Right ventricle myocardium inferior (tissue), 1 donor: ENCODE data around the gene GSTCD. TPM values are rescaled to one million over a fixed set of nuclear protein-coding genes. Genes with fewer than 3 reads are reported as not detected.
"Not testable (repeated sequence)": the region's sequence is repeated elsewhere in the genome, so short reads cannot be mapped to it uniquely, and the experiment has no call there.

ENCODE experiments used
- ATAC-seq: fragments of 200-7000 bp; cut with Tn5 transposase; one replicate; pipeline ENCODE4 v1.9.1; 2020; ENCODE audit warnings: mild to moderate bottlenecking, moderate library complexity
- DNase-seq: peaks from one replicate; pipeline ENCODE4 v3.0.0; 2021; ENCODE audit errors: missing footprints
- intact Hi-C: fragments of 100-400 bp; cut with DNase I; formaldehyde crosslinking; loops from one replicate; pipeline ENCODE4 v1.11.0; 2022
- total RNA-seq: library from RNA; stranded (reverse); fragmentation: NEBNext Ultra II Directional; extraction: Animal tissue kit (Norgen Biotek cat#: 25700); gene quantifications from one replicate; pipeline ENCODE4 v1.2.1, GENCODE V29; 2021
- donor health status: DM: no; HTN: yes; CAD: no; lungs with severe emphysema.

The GSTCD gene
- total RNA-seq, 1 donor from 2014 or later: 3.8 TPM

DNA sequence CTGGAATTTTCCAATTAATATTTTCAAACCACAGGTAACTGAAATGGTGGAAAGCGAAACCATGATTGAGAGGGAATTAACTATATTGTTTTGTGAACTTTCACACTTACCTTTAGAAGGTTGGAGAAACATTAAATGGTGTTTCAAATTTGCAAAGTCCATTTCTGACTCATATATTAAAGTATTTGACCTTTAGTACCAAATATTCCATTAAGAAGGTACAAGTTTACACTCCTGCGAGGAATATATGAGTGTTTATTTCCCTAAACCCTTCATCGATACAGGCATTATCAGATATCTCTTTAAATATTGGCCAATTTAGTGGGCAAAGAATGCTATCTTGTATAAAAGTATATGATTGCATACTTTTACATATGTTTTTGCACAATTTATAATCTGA lies 142.6 kb downstream of the GSTCD start:
- DNase-seq (no peak), ATAC-seq (no peak)
- intact Hi-C loops: no loop called here

DNA sequence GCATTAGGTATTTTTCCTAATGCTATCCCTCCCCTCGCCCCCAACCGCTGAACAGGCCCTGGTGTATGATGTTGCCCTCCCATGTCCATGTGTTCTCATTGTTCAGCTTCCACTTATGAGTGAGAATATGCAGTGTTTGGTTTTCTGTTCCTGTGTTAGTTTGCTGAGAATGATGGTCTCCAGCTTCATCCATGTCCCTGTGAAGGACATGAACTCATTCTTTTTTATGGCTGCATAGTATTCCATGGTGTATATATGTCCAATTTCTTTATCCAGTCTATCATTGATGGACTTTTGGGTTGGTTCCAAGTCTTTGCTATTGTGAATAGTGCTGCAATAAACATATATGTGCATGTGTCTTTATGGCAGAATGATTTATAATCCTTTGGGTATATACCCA lies 143.6 kb downstream of the GSTCD start:
- intact Hi-C loops, DNase-seq, ATAC-seq: not testable (repeated sequence)

DNA sequence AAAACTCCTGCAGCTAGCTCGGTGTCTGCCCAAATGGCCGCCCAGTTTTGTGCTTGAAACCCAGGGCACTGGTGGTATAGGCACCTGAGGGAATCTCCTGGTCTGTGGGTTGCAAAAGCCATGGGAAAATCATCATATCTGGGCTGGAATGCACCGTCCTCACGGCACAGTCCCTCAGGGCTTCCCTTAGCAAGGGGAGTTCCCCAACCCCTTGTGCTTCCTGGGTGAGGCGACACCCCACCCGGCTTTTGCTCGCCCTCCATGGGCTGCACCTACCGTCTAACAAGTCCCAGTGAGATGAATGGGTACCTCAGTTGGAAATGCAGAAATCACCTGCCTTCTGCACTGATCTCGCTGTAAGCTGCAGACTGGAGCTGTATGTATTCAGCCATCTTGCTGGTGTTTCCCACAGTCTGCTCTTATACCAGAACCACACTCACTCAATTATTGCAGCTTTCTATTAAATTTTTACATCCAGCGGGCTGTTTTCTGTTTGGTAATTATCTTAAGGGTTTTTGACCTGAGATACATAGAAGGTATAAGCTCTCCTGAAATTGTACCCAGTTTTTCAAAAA lies 150.0 kb downstream of the GSTCD start:
- intact Hi-C loops: no loop called here
- DNase-seq (no peak), ATAC-seq (no peak)

- ATAC-seq (no peak), DNase-seq (no peak)
- intact Hi-C loops: no loop called here
These were observed 150.6 kb downstream of the GSTCD start for GRCh38 chr4:105859233-105859632.

DNA sequence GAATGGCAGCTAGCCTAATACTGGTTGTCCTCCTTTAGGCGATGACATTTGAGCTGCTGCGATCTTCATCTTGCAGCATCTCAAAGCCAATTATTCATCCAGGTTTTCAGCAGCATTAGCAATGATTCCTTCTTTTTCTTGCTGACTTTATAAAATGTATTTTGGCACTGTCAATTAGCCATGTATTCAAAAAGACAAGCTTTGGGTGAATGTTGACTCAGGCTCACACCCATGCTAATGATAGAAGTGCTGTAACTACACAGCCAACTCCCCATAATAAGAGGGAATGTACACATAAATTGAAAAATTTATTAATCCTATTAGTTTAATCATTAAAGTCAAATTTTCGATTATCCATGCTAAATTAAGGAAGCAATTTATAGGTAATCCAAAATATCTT lies 162.4 kb downstream of the GSTCD start:
- intact Hi-C loops: no loop called here
- DNase-seq (no peak), ATAC-seq (no peak)

DNA sequence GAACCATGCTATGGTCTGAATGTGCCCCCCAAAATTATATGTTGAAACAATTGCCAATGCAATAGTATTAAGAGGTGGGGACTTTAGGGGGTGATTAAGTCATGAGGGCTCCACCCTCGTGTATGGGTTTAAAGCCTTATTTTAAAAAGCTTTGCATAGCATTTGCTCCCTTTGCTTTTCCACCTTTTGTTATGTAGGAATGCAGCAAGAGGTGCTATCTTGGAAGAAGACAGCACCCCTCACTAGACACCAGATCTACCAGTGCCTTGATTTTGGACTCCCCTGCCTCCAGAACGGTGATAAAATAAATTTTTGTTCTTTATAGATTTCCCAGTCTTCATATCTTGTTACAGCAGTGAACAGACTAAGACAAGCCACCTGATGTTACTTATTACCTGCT lies 163.4 kb downstream of the GSTCD start:
- DNase-seq (no peak), ATAC-seq (no peak)
- intact Hi-C loops: no loop called here

GRCh38 chr4:105875233-105875632 lies 166.6 kb downstream of the GSTCD start:
- no peak for DNase-seq
- peak; percentile 59 for ATAC-seq
- intact Hi-C loops: no loop called here

- ATAC-seq (no peak), DNase-seq (no peak)
- intact Hi-C loops: no loop called here
These were observed 170.1 kb downstream of the GSTCD start for GRCh38 chr4:105878668-105879067.

DNA sequence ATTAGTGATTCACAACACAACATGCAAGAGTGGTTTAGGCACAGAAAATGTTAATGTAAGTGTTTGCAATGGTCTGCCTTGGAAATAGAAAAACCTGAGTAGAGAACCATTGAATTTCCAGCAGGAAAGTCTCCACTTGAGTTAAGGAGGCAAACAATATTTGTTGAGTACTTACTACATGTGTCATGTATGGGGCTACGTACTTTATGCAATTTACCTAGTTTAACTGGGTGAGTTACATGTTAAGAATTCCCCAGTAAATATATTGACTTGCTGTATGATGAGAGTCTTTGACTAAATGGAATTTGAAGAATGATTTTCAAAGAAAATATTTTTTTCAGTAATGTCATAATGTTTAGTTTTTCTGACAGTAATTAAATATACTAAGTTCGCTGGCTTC lies 178.9 kb downstream of the GSTCD start:
- DNase-seq (no peak), ATAC-seq (no peak)
- intact Hi-C loops: no loop called here

- ATAC-seq (peak; percentile 68), DNase-seq (no peak)
- intact Hi-C loops: loop anchor here (10.0 kb wide), 1 partner anchor 140 kb away; no protein-coding TSS in a partner anchor
These were observed 186.3 kb downstream of the GSTCD start, which contains the start of gene NPNT for GRCh38 chr4:105894660-105895582. Gene NPNT (plus strand): TSS chr4:105895471. CDS start chr4:105895653, 182 bp downstream.

- peak; percentile 34 for ATAC-seq
- intact Hi-C loops: loop anchor here (10.0 kb wide), 1 partner anchor 139 kb away; no protein-coding TSS in a partner anchor
- peak; percentile 62 for DNase-seq
These were observed 187.2 kb downstream of the GSTCD start for GRCh38 chr4:105895583-105896460.

DNA sequence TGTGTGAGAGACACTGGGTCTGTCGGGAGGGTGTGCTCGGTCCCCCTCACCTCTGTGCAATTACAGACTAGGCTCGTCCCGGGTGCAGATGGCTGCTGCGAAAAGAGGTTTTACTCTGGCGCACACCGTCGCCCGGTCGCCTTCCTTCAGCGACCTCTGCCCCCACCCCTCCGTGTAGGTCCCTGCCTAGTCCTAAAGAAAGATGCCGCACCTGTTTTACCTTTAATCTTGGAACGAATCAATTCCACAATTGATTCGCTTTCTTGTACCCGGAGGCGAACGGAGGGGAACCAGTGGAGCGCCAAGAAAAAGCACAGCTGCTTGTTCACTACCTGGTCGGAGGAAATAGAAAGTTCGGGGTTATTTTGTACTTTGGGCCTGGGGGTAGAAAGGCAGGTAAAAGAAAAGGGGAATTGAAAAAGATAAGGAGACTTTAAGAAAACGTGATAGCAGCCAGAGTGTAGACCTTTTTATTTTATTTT lies 187.9 kb downstream of the GSTCD start:
- ATAC-seq: no peak
- intact Hi-C loops: loop anchor here (10.0 kb wide), 1 partner anchor 138 kb away; no protein-coding TSS in a partner anchor
- no peak for DNase-seq

Other genes with a start within 250 kb of the GSTCD start
- 89.5 TPM for gene PPA2, start 234.7 kb upstream of the GSTCD start, total RNA-seq
- gene ARHGEF38, start 156.2 kb upstream of the GSTCD start, total RNA-seq: not detected
- 20.9 TPM for gene INTS12, start 95 bp upstream of the GSTCD start, total RNA-seq
- gene NPNT, start 186.7 kb downstream of the GSTCD start, total RNA-seq: 4.7 TPM